ENCODE data around the gene ZFHX3.

The ZFHX3 gene

DNA sequence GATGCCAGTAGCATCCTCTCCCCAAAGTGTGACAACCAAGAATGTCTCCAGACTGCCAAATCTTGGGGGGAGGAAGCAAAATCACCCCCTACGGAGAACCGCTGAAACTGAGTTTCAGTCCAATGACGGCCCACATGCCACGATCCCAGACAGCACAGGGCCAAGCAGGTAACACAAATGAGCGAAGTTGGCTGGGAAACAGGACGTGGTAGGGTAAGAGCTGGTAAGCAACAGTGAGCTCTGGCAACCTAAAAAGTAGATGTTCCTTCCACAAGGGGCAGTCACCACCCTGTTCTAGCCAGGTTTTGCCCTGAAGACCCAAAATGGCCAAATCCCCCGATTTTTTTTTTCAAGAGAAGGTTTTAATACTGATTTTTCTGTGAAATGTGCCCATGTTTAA is 25.4 kb downstream of the ZFHX3 start:
- H3K9me3 ChIP-seq (ENCODE audit: insufficient read depth, low read depth, low read length): no peaks in the 10 kb centered on the region
- H3K27ac ChIP-seq (ENCODE audit: low read length): no peak overlapping the region
- H3K4me1 ChIP-seq (ENCODE audit: insufficient read depth, low read length): no peaks in the 10 kb centered on the region
- H3K9ac ChIP-seq (ENCODE audit: low read depth, low read length): no peak overlapping the region
- peaks cover 58% of the 10 kb centered on the region for H3K27me3 ChIP-seq (ENCODE audit: insufficient read depth, low read length)
- H3K4me3 ChIP-seq (ENCODE audit: low read length): no peak overlapping the region
- H3K36me3 ChIP-seq (ENCODE audit: insufficient read depth, low read depth, low read length): no peaks in the 10 kb centered on the region

DNA sequence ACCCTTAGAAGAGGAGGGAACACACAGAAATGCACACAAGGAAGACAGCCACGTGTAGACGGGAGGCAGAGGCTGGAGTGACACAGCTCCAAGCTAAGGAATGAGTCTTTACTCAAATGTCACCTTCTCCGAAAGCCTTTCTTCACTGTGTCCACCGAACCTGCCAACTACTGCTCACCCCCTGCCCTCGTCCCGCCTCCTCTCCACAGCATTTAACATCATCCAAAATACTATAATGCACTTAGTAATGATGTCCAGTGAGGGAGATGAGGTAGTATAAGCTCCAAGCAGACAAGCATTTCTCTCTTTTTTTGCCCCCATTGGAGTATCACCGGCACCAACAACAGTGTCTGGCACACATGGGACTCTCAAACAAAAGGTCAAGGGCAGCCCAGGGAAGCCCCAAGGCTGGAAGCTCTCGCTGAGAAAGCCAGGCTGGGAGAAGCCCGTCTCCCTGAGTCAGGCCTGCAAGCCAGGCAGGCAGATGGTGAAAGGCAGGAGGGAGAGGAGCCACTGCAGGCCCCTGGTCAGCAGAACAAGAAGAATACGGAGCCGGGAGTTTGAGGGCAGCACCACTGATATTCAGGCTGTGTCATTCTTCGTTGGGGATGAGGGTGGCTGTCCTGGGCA is 25.9 kb downstream of the ZFHX3 start:
- Histone ChIP-seq H3K36me3 (ENCODE audit: insufficient read depth, low read depth, low read length) (no peaks in the 10 kb centered on the region), H3K9ac (ENCODE audit: low read depth, low read length) (no peak overlapping the region), H3K9me3 (ENCODE audit: insufficient read depth, low read depth, low read length) (no peaks in the 10 kb centered on the region), H3K4me3 (ENCODE audit: low read length) (no peak overlapping the region), H3K4me1 (ENCODE audit: insufficient read depth, low read length) (no peaks in the 10 kb centered on the region), H3K27ac (ENCODE audit: low read length) (no peak overlapping the region), H3K27me3 (ENCODE audit: insufficient read depth, low read length) (peaks cover 52% of the 10 kb centered on the region)

DNA sequence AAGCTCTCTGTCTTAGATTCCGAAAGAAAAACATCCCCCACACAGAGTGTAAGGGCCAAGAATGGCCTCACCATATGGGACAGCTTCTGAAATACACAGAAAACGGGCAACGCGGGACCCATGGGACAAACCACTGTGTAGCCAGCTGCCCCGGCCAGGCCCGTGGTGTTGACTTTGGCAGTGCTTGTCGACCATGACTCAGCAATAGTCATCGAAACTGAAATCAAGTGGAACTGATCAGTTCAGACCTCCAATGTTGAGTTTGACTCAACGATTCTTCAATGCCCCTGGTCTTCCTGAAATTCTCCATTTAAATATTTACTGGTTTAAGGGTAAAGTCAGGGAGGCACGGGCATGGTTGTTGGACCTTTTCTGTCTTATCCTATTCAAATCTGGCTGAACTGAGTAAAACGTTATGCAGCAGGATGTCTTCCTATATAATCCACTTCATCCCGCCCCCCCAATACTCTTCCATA is 27.5 kb downstream of the ZFHX3 start:
- no peak overlapping the region for H3K4me3 ChIP-seq (ENCODE audit: low read length)
- H3K9me3 ChIP-seq (ENCODE audit: insufficient read depth, low read depth, low read length): no peaks in the 10 kb centered on the region
- no peak overlapping the region for H3K27ac ChIP-seq (ENCODE audit: low read length)
- no peaks in the 10 kb centered on the region for H3K36me3 ChIP-seq (ENCODE audit: insufficient read depth, low read depth, low read length)
- peaks cover 38% of the 10 kb centered on the region for H3K27me3 ChIP-seq (ENCODE audit: insufficient read depth, low read length)
- no peak overlapping the region for H3K9ac ChIP-seq (ENCODE audit: low read depth, low read length)
- H3K4me1 ChIP-seq (ENCODE audit: insufficient read depth, low read length): no peaks in the 10 kb centered on the region

DNA sequence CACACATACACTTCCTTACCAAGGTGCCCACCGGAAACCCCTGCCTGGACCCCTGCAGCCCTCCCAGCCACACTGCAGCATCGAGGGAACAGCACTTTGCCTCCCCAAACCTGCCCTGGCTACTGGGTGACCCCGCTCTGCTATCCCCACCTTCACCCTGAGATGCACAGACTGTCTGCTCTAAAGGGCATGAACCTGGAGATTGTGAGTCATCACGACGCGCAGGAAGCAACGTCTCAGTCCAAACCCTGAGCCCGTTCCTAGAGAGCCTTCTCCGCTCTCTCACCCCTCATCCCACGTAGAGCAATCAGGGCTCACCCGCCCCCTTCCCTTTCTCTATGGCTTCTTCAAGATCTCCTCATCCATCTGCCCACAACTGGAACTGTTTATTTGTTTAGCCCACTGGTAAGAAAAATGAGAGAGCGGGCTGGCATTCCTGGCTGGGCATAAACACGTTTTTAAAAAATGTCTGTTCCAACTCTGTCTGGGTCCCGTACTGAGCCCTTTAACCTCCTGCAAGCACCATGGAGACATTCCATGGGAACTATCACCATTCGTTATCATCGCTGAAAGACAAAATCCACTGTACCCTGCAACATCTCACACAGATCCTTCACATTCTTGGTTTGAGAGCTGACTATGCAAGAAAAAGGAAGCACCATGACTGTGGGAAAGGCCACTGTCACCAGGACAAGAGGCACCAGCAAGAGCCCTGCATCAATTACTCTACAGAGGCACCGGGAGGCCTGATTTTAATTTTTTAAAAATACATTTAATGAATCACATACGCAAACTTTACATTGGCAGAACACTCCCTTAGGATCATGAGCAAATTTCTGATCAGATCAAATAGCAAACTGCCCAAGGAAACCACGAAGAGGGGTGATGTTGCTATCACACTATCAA is 28.2 kb downstream of the ZFHX3 start:
- no peak overlapping the region for H3K27ac ChIP-seq (ENCODE audit: low read length)
- H3K9ac ChIP-seq (ENCODE audit: low read depth, low read length): no peak overlapping the region
- no peaks in the 10 kb centered on the region for H3K9me3 ChIP-seq (ENCODE audit: insufficient read depth, low read depth, low read length)
- no peaks in the 10 kb centered on the region for H3K4me1 ChIP-seq (ENCODE audit: insufficient read depth, low read length)
- H3K27me3 ChIP-seq (ENCODE audit: insufficient read depth, low read length): peaks cover 31% of the 10 kb centered on the region
- H3K36me3 ChIP-seq (ENCODE audit: insufficient read depth, low read depth, low read length): no peaks in the 10 kb centered on the region
- H3K4me3 ChIP-seq (ENCODE audit: low read length): no peak overlapping the region

DNA sequence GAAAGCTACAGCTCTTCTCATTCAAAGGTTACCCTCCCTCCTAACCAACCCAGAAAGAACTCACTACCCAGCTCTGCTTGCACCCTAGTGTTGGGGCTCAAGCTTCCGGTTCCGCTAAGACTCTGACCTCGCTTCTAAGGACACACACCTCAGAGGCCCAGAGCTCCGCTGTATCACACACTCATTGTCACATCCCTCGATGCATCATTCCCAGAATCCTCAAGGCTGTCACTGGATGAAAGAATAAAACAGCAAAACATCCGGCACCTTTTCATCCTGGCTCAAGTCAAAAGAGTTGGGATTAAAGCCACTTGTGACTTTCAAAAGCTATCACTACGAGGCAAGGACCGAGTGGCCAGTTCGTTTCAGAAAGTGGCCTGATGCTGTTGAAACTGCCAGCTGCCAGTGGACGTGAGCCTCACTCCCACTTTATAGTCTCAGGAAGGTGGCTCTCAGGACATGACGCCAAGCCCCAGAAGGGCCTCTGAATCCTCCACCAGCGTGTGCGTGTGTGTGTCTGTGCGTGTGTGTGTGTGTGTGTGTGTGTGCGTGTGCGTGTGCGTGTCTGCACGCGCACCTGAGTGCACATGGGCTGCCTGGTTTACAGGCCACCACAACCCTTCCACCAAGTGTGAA is 29.0 kb downstream of the ZFHX3 start:
- Histone ChIP-seq H3K9ac (ENCODE audit: low read depth, low read length) (no peak overlapping the region), H3K9me3 (ENCODE audit: insufficient read depth, low read depth, low read length) (no peaks in the 10 kb centered on the region), H3K4me1 (ENCODE audit: insufficient read depth, low read length) (no peaks in the 10 kb centered on the region), H3K36me3 (ENCODE audit: insufficient read depth, low read depth, low read length) (no peaks in the 10 kb centered on the region), H3K4me3 (ENCODE audit: low read length) (no peak overlapping the region), H3K27ac (ENCODE audit: low read length) (no peak overlapping the region), H3K27me3 (ENCODE audit: insufficient read depth, low read length) (peaks cover 23% of the 10 kb centered on the region)

DNA sequence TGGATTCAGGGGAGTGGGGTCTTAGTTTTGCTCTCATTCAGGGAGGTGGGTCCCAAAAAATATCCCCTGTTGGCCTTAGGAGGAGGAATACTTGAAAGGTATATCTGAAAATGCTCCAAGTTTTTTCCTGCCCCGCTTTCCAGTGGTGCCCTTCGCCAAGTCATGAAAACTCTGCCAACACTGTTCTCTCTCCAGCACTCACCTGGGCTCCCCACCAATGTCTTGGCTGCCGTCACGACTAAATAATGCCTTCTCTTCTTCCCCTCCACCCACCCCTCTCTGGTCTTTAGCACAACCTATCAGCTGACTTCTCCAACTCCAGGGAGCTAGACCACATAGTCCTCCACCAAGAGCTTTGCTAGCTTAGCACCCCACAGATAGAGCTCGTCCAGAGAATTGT is 30.6 kb downstream of the ZFHX3 start:
- Histone ChIP-seq H3K9me3 (ENCODE audit: insufficient read depth, low read depth, low read length) (no peaks in the 10 kb centered on the region), H3K36me3 (ENCODE audit: insufficient read depth, low read depth, low read length) (no peaks in the 10 kb centered on the region), H3K4me3 (ENCODE audit: low read length) (no peak overlapping the region), H3K27ac (ENCODE audit: low read length) (no peak overlapping the region), H3K27me3 (ENCODE audit: insufficient read depth, low read length) (peaks cover 12% of the 10 kb centered on the region), H3K9ac (ENCODE audit: low read depth, low read length) (no peak overlapping the region), H3K4me1 (ENCODE audit: insufficient read depth, low read length) (no peaks in the 10 kb centered on the region)

DNA sequence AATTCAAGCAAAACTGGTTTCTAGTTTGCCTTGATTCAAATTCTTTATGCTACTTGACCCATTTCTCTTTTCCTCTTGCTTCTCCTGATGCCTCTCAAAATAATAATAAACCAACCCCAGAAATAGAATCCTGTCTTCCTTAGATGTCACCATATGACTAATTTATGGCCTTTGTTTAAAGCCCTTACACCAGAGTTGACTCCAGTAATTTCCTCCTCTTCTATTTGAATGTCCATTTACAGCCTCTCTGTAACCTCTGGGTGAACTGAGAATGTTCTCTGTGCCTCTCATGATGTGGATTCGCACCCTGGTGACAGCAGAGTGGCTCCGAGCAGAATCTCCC is 31.5 kb downstream of the ZFHX3 start:
- no peaks in the 10 kb centered on the region for H3K36me3 ChIP-seq (ENCODE audit: insufficient read depth, low read depth, low read length)
- H3K27me3 ChIP-seq (ENCODE audit: insufficient read depth, low read length): 0 out of 2 replicates have a peak, but pooled peaks cover 6% of the 10 kb centered on the region
- H3K9ac ChIP-seq (ENCODE audit: low read depth, low read length): no peak overlapping the region
- no peak overlapping the region for H3K27ac ChIP-seq (ENCODE audit: low read length)
- H3K9me3 ChIP-seq (ENCODE audit: insufficient read depth, low read depth, low read length): no peaks in the 10 kb centered on the region
- no peak overlapping the region for H3K4me3 ChIP-seq (ENCODE audit: low read length)
- H3K4me1 ChIP-seq (ENCODE audit: insufficient read depth, low read length): no peaks in the 10 kb centered on the region

DNA sequence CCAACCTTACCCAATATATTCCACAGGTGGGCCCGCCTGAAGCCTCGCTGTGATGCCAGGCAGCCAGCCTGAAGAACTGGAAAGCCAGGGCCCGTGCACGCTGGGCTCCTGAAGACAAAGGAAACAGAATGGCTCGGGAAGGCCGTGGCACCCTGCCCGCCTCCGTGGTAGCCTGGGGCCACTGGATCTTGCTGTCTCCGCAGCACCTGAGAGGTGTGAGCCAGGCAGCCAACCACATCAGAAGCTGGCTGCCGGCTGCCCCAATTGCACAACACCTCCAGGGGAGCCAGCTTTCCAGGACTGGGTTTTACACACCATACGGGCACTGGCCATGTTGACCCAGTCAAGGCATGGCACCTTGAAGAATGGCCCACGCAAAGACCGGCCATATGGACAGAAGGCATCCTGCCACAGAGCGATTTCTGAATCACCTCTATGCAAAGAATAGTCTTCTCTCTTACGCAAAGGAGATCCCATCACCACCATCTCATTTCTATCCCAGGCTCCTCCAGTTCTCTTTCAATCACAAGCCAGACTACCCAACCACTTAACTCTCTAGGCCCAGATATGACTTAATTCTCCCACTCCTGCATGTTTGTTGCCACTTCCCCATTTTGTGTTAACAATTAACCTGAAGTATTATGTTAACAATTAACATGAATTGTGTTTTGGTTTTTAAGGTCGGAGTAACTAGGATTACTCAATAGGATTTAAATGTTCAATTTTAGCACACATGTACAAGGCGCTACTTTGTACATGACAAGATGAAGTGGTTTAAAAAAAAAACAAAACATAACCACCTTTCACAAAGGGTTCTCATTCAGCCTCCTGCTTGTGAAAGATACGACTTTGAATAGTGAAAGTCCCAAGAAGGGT is 32.1 kb downstream of the ZFHX3 start:
- H3K4me1 ChIP-seq (ENCODE audit: insufficient read depth, low read length): no peaks in the 10 kb centered on the region
- H3K9me3 ChIP-seq (ENCODE audit: insufficient read depth, low read depth, low read length): no peaks in the 10 kb centered on the region
- no peak overlapping the region for H3K4me3 ChIP-seq (ENCODE audit: low read length)
- H3K36me3 ChIP-seq (ENCODE audit: insufficient read depth, low read depth, low read length): no peaks in the 10 kb centered on the region
- H3K9ac ChIP-seq (ENCODE audit: low read depth, low read length): no peak overlapping the region
- H3K27ac ChIP-seq (ENCODE audit: low read length): no peak overlapping the region
- 0 out of 2 replicates have a peak, but pooled peaks cover 6% of the 10 kb centered on the region for H3K27me3 ChIP-seq (ENCODE audit: insufficient read depth, low read length)

DNA sequence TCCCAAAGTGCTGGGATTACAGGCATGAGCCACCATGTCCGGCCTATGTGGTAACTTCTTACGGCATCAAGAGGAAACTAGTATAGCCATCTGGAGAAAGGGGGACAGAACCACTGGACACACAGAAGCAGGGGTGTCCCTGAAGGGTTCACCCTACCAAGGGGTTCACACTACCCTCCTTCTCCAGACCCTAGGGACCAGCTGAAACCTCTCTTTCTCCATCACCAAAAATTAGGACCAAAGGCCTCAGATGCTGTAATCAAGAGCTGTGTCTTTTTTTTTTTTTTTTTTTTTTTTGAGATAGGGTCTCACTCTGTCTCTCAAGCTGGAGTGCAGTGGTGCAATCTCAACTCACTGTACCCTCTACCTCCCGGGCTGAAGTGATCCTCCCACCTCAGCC is 33.2 kb downstream of the ZFHX3 start:
- Histone ChIP-seq H3K9ac (ENCODE audit: low read depth, low read length) (no peak overlapping the region), H3K27me3 (ENCODE audit: insufficient read depth, low read length) (0 out of 2 replicates have a peak, but pooled peaks cover 3% of the 10 kb centered on the region), H3K4me1 (ENCODE audit: insufficient read depth, low read length) (no peaks in the 10 kb centered on the region), H3K4me3 (ENCODE audit: low read length) (no peak overlapping the region), H3K36me3 (ENCODE audit: insufficient read depth, low read depth, low read length) (no peaks in the 10 kb centered on the region), H3K9me3 (ENCODE audit: insufficient read depth, low read depth, low read length) (no peaks in the 10 kb centered on the region), H3K27ac (ENCODE audit: low read length) (no peak overlapping the region)

DNA sequence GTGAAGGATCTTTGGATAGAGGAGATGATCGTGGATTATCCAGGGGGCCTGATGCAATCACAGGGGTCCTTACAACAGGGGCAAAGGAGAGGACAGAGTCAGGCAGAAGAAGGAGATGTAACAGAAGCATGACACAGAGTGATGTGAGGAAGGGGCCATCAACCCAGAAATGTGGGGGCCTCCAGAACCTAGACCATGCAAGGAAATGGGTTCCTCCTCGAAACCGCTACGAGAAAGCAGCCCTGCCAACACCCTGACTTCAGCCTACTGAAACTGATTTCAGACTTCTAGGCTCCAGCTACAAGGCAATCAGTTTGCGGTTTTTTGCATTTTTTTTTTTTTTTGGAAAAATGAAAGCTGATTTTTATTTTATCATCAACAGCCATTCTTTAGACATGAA is 34.0 kb downstream of the ZFHX3 start:
- Histone ChIP-seq H3K9ac (ENCODE audit: low read depth, low read length) (no peak overlapping the region), H3K27ac (ENCODE audit: low read length) (no peak overlapping the region), H3K36me3 (ENCODE audit: insufficient read depth, low read depth, low read length) (no peaks in the 10 kb centered on the region), H3K4me1 (ENCODE audit: insufficient read depth, low read length) (no peaks in the 10 kb centered on the region), H3K27me3 (ENCODE audit: insufficient read depth, low read length) (no peaks in the 10 kb centered on the region), H3K4me3 (ENCODE audit: low read length) (no peak overlapping the region), H3K9me3 (ENCODE audit: insufficient read depth, low read depth, low read length) (no peaks in the 10 kb centered on the region)

DNA sequence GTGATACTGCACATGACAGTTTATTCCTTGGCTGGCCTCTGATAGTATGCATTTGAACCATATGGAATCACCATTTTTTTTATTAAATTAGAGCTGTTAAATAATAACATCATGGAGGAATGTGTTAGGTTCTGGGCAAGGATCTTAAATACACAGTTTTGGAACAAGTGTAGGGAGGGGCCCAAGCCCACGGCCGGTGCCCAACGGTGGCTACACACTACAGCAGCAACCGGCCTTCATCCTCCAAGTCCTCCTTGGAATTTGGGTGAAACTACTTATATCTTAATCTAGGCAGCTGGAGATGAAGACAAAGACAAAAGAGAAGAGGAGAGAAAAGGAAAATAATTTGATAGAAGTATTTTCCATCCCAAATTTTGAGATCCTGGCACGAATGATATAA is 35.6 kb downstream of the ZFHX3 start:
- Histone ChIP-seq H3K36me3 (ENCODE audit: insufficient read depth, low read depth, low read length) (no peaks in the 10 kb centered on the region), H3K9me3 (ENCODE audit: insufficient read depth, low read depth, low read length) (no peaks in the 10 kb centered on the region), H3K4me3 (ENCODE audit: low read length) (no peak overlapping the region), H3K4me1 (ENCODE audit: insufficient read depth, low read length) (0 out of 2 replicates have a peak, but pooled peaks cover 3% of the 10 kb centered on the region), H3K9ac (ENCODE audit: low read depth, low read length) (no peak overlapping the region), H3K27ac (ENCODE audit: low read length) (no peak overlapping the region), H3K27me3 (ENCODE audit: insufficient read depth, low read length) (no peaks in the 10 kb centered on the region)

Data from iPS-20b (cell line).